Muscle layer of duodenum (tissue), 2 donors: Measurements from ENCODE around the gene TRPM2.

ENCODE experiments used
- H3K27ac ChIP-seq: one replicate; pipeline ENCODE4 v1.7.0; 2013; ENCODE audit warnings: mild to moderate bottlenecking, low read length
- H3K27me3 ChIP-seq: one replicate; pipeline ENCODE4 v1.7.0; 2013; ENCODE audit warnings: low read depth, mild to moderate bottlenecking, control low read depth, low read length
- H3K36me3 ChIP-seq, 2 donors: one replicate each; pipeline ENCODE4 v1.7.0; 2013; ENCODE audit warnings: low read length in 2 of 2, control low read depth in 1 of 2, mild to moderate bottlenecking in 1 of 2; ENCODE audit not compliant: insufficient read depth in 2 of 2, control insufficient read depth in 1 of 2
- H3K4me1 ChIP-seq, 2 donors: one replicate each; pipeline ENCODE4 v1.7.0; 2013; ENCODE audit warnings: low read length in 2 of 2, mild to moderate bottlenecking in 2 of 2, control low read depth in 1 of 2, moderate library complexity in 1 of 2; ENCODE audit not compliant: insufficient read depth in 2 of 2, control insufficient read depth in 1 of 2
- H3K4me3 ChIP-seq, 2 donors: one replicate each; pipeline ENCODE4 v1.7.0; 2013; ENCODE audit warnings: low read length in 2 of 2, low read depth in 1 of 2, mild to moderate bottlenecking in 1 of 2
- H3K9me3 ChIP-seq, 2 donors: one replicate each; pipeline ENCODE4 v1.7.0; 2013; ENCODE audit warnings: low read length in 2 of 2, control low read depth in 1 of 2, mild to moderate bottlenecking in 1 of 2; ENCODE audit not compliant: control insufficient read depth in 1 of 2
- donor health status: healthy.

The TRPM2 gene

DNA sequence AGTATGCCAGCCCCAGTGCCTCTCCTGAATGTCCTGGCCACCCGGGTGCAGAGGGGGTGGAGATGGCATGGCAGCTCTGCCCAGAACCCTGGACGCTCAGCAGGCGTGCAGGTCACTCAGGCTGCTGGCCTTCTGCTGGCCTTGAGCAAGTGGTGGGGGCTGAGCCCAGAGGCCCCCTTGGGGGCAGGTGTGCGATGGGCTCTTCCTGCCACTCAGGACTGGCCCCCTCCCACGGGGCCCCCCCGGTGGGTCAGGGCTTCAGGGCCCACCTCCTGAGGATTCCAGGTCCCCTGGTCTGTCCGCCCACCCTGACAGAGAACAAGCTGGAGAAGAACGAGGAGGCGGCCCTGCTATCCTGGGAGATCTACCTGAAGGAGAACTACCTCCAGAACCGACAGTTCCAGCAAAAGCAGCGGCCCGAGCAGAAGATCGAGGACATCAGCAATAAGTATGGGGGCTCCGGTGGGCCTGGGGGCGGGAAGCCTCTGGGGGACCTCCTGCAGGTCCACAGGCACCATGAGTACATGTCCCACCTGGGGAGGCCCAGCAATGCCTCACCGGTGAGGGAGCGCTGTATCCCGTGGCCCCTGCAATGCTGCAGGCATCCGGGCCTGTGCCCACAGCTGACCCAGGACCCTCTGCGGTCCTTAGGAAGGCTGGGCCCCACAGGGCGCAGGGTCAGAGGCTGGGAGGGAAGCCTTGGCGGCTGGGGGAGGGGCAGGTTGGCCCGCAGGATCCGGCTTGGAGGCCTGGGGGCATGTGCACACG is 64.9 kb downstream of the TRPM2 start:
- Histone ChIP-seq H3K9me3 (no peaks in the 10 kb centered on the region), H3K36me3 (no peaks in the 10 kb centered on the region), H3K4me1 (no peaks in the 10 kb centered on the region), H3K4me3 (no peak overlapping the region), H3K27me3 (no peaks in the 10 kb centered on the region), H3K27ac (no peak overlapping the region)

GRCh38 chr21:44418876-44419230 is 65.4 kb downstream of the TRPM2 start:
- no peaks in the 10 kb centered on the region for H3K4me1 ChIP-seq
- no peak overlapping the region for H3K4me3 ChIP-seq
- no peaks in the 10 kb centered on the region for H3K9me3 ChIP-seq
- H3K27me3 ChIP-seq: no peaks in the 10 kb centered on the region
- H3K36me3 ChIP-seq: no peaks in the 10 kb centered on the region
- no peak overlapping the region for H3K27ac ChIP-seq

- no peak overlapping the region for H3K27ac ChIP-seq
- no peaks in the 10 kb centered on the region for H3K4me1 ChIP-seq
- H3K36me3 ChIP-seq: no peaks in the 10 kb centered on the region
- H3K4me3 ChIP-seq: no peak overlapping the region
- no peaks in the 10 kb centered on the region for H3K9me3 ChIP-seq
- no peaks in the 10 kb centered on the region for H3K27me3 ChIP-seq
Measured at GRCh38 chr21:44419679-44420078, 66.3 kb downstream of the TRPM2 start.

GRCh38 chr21:44420416-44421205 is 67.2 kb downstream of the TRPM2 start:
- Histone ChIP-seq H3K36me3 (no peaks in the 10 kb centered on the region), H3K27me3 (no peaks in the 10 kb centered on the region), H3K4me3 (no peak overlapping the region)

DNA sequence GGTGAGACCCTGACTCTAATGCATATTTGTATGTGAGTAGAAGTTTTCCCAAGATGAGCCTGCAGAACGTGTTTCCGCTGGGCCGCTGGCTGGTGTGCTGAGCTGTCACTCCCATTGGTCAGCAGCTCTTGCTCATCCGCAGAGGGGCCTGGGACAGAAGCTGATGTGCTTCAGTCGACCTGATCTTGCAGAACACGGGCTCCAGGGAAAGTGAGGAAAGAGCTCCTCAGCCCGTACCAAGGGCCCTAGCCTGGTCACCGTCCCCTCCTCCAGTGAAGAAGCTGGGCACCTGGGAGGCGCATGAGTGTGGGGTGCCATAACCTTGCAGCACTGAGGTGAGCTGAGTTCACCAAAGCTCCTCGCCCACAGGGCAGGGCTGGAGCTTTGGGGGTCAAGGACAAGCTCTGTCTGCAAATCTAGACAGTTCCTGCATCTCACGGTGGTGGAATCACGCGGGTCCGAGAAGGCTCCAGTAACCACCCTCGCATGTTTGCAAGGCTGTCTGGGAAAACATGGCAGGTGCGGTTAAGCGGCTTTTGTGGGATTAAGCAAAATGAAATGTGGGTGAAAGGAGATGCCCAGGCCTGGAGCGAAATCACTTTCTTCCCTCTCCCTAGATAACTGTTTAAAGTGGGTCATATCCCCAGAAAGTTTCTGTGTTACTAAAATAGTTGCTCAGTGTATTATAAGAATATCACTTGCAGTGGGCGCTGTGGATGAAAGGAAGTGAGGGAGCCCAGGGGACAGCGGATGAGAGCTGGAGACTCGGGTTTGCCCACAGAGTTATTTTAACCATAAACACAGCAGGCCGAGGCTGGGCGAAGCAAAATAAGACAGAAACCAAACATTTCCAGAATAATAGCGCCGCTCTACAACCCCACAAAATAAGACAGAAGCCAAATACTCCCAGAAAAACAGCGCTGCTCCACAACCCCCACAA is 68.8 kb downstream of the TRPM2 start:
- Histone ChIP-seq H3K36me3 (no peaks in the 10 kb centered on the region), H3K27me3 (no peaks in the 10 kb centered on the region), H3K4me1 (no peaks in the 10 kb centered on the region), H3K4me3 (no peak overlapping the region), H3K27ac (no peak overlapping the region), H3K9me3 (no peaks in the 10 kb centered on the region)

More at GRCh38 chr21:44420416-44421205, 67.2 kb downstream of the TRPM2 start:
- Histone ChIP-seq H3K9me3 (no peaks in the 10 kb centered on the region), H3K4me1 (no peaks in the 10 kb centered on the region), H3K27ac (no peak overlapping the region)

DNA sequence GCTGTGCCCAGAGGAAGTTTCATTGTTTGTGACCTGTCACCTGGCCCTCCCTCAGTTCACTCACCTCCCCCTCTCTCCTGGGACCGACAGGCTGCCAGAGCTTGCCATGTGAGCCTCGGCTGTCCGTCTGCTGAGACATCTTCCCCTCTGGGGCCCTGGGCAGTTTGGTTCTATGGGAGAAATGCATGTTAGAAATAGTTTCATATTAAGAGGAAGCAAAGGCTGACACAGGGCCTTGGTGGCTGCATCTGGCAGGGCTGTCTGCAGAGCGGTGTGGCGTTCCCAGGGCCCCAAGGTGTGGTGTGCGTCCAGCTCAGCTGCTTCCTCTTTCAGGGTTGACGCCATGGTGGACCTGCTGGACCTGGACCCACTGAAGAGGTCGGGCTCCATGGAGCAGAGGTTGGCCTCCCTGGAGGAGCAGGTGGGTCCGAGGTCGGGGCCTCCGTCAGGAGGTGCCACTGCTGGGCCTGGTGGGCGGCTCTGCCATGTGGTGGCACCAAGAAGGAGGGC is 69.9 kb downstream of the TRPM2 start:
- no peaks in the 10 kb centered on the region for H3K4me1 ChIP-seq
- H3K36me3 ChIP-seq: no peaks in the 10 kb centered on the region
- no peak overlapping the region for H3K27ac ChIP-seq
- peaks cover 0 to under 1% of the 10 kb centered on the region in 2 donors for H3K9me3 ChIP-seq
- H3K4me3 ChIP-seq: no peak overlapping the region
- no peaks in the 10 kb centered on the region for H3K27me3 ChIP-seq

DNA sequence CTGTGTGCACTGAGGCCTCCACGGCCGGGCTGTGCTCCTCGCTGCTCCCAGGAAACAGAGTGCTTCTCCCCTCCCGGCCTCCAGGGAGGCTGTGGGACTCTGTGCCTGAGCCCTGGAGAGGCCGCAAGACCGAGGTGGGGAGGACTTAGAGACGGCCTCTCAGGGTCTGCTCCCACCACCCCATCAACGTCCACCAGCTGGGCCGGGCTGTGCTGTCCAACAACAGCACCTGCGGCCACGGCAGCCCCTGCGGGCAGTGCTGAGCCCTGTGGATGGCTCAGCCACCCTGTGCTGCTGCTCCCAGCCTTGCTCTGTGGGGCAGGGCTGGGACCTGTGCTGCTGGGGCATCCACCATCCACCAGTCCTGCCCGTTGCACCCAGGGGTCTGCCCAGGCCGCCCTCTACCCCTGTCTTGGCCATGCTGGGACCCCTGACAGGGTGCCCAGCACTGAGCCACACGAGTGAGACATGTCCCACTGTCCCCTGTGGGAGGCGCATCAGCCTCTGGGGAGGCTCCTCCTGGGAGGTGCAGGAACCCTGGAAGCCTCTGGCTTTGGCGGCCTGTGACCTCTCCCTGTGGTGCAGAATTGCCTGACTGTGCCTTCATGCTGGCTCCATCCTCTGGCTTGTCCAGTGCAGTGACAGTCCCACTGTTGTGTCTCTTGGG is 70.7 kb downstream of the TRPM2 start:
- Histone ChIP-seq H3K27ac (no peak overlapping the region), H3K36me3 (no peaks in the 10 kb centered on the region), H3K27me3 (no peaks in the 10 kb centered on the region), H3K9me3 (peaks cover 0 to 5% of the 10 kb centered on the region in 2 donors), H3K4me3 (no peak overlapping the region), H3K4me1 (no peaks in the 10 kb centered on the region)

- Histone ChIP-seq H3K9me3 (peaks cover 1 to 5% of the 10 kb centered on the region in 2 donors), H3K4me3 (no peak overlapping the region), H3K27me3 (no peaks in the 10 kb centered on the region), H3K27ac (no peak overlapping the region), H3K4me1 (no peaks in the 10 kb centered on the region), H3K36me3 (no peaks in the 10 kb centered on the region)
Measured at GRCh38 chr21:44424608-44425306, 71.3 kb downstream of the TRPM2 start.

GRCh38 chr21:44425307-44425894 is 72.0 kb downstream of the TRPM2 start:
- H3K4me3 ChIP-seq: no peak overlapping the region
- no peaks in the 10 kb centered on the region for H3K36me3 ChIP-seq
- H3K27me3 ChIP-seq: no peaks in the 10 kb centered on the region
- H3K27ac ChIP-seq: no peak overlapping the region
- no peaks in the 10 kb centered on the region for H3K4me1 ChIP-seq
- H3K9me3 ChIP-seq: peaks cover 5 to 6% of the 10 kb centered on the region in 2 donors
